HG03196 (cell line): ENCODE measurements around the gene EHD1.
A peak's percentile ranks its signal among the peaks of the same experiment; 100 is the strongest.

Experiments
- ATAC-seq: cut with Tn5 transposase; IDR thresholded peaks from one replicate; pipeline ENCODE4 v1.9.1; 2021; ENCODE audit not compliant: unreplicated experiment

Gene EHD1

GRCh38 chr11:64891880-64892279 is 13.5 kb upstream of the EHD1 start:
- ATAC-seq: no peak

GRCh38 chr11:64891215-64891848 is 12.9 kb upstream of the EHD1 start:
- ATAC-seq: no peak

DNA sequence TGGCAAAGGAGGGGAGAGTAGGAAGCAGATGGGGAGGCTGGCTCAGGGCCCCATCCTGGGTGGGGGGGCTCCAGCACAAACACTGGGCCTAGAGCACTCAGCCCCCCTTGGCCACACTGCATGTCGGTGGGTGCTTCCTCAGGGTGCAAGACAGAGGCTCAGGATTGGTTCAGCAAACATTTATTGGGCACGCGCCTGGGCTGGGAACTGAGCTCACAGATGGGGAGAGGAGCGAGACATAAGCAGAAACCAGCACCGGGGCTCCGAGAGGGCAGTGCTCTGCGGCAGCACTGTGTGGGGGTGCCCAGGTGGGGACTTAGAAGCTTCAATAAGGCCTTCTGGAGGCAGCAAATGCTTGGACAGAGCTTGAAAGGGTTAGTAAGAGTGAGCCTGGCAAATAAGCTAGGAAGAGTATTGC is 12.1 kb upstream of the EHD1 start:
- no peak for ATAC-seq

DNA sequence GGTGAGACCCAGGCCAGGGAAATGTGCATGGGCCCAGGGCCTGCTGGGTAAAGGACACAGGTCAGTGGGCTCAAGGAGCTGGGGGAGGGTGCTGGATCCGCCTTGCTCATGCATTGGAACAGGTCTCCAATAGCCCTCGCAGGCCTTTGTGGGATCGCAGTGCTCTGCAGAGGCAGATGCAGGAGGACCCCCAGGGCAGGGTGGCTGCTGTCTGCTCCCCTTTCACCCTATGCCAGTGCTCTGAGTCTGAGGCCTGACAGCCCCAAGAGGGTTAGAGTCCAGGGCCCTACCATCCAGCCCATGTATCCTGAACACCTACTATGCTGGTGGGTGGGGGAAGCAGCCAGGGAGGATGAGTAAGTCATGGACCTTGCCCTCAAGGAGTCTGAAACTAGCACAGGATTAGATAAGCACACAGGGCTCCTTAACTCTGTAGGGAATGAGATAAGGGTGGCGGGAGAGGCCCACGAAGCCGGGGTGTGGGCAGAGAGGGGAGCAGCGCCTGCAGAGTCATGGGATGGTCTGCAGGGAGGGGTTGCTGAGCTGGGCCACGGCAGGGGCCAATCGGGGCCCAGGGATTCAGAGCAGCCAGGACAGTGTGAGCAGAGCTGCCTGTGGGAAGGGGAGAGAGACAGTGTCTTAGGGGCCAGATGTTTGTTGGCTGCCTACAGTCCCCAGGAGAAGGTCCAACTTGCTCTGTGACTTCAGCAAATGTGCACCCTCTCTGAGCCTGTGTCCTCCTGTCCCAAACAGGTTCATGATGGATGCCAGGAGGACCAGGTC is 10.5 kb upstream of the EHD1 start:
- no peak for ATAC-seq

GRCh38 chr11:64888406-64888728 is 9.9 kb upstream of the EHD1 start:
- ATAC-seq: no peak

DNA sequence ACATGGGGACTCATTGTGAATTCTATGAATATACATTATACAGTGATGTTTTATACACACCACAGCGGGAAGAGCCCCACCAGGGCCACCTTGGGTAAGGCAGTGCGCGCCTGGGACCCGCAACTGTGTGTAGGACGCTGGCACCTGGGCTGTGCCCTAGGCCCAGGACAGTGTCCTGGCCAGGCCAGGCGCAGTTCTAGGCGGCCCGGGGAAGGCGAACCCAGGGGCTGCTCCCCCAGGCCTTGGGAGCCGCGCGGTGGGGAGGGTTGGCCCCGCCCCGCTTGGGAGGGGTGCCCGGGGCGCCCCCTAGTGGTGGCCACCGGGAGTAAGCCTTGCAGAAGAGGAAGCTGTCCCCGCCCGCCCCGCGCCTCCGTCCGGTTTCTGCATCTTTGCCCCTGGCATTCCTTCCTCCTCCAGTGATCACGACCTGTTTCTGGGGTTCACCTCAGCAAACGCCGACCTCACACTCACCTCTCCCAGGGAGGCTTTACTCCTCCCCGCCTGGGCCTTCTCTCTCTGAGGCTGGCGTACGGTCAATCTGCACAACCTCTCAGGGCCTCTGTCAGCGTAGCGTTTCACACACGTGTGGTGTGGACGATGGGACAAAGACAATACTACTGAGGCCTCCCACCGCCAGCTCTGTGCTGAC is 9.5 kb upstream of the EHD1 start:
- no peak for ATAC-seq

DNA sequence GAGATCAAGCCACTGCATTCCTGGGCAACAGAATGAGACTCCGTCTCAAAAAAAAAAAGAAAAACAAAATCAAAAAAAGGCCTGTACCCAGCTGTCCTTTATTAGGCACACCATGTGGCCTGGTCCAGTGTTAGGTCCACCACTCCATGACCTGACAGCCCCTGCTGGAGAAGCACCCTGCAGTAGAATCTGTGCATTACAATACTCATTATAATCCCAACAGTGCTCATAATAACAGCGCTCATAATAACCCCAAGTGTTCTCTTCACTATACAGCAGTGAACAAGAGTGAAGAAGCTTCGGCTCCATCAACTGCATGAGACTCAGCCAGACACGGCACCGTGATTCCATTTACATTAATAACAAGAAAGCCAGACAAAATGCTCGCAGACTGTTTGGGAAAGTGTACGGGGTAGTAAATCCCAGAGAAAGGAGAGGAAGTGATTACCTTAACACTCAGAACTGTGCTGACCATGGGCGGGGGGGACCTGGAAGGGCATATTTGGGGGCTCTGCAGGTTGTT is 8.9 kb upstream of the EHD1 start:
- no peak for ATAC-seq

DNA sequence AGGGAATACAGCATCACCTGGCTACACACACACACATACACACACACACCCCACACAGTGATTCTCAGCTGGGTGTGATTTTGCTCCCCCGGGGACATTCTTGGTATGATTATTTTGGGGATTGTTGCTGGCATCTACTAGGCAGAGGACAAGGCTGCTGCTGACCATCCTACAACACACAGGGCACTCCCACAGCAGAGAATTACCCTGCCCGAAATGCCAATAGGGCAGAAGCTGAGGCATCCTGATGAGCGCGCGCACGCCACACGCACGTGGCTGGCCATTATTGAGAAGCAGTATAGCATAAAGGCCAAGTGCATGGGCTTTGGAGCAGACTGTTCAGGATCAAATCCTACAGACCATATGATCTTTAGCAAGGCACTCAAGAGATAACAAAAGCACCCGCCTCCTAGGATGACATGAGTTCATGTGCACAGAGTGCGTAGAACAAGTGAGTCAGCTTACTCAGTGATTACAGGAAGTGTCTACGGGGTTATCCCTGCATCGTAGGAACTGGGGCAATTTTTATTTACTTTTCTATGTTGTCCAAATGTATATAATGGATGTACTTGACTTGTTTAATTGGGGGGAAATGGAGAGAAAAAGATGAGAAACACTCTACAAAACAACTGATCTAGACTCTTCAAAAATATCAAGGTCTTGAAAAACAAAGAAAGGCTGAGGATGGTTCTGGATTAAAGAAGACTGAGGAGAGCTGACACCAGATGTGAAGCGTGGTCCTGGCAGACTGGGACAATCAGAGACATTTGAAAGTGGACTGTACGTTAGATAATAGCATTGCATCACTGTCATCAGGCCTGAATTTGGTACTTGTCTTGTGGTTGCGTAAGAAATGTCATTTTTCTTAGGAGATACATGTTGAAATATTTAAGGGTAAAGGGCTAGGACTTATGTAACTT is 7.2 kb upstream of the EHD1 start:
- no peak for ATAC-seq

DNA sequence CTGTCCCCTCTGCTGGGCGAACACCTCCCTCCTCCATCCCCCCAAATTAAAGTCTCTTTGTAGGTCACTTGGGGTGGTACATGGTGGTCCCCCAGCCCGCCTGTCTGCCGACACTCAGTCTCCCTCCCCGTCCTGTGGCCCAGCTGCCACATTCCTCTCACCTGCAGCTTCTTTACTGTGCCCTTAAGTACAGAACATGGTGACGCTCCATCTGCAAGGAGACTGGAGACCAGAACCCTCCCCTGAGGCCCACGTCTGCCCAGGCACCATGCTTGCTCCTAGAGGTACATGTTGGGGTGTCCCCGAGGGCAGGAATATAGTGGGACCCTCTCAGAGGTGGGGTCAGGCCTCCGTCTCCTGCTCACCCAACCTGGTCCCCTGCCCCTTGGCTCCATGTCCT is 5.6 kb upstream of the EHD1 start:
- no peak for ATAC-seq

DNA sequence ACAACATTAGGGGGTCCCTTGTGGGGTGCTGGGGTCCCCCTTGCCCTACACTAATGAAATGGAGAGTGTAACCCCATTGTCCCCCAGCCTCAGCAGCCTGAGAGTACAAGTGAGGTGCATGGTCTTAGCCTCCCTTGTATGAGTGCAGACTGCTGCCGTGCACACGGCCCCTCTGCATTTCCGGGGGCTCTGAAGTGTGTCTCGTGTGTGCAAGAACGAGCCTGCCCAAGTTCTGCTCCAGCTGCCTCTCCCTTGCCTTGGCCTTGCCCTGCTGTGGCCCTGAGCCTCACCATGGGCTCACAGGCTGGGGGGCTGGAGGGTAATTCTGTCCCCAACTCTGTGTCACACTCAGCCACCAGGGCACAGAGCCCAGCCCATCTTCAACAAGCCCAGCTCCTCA is 5.2 kb upstream of the EHD1 start:
- ATAC-seq: no peak

GRCh38 chr11:64882243-64882642 is 3.8 kb upstream of the EHD1 start:
- no peak for ATAC-seq

- ATAC-seq: no peak
Observed at GRCh38 chr11:64881476-64881875, 3.1 kb upstream of the EHD1 start.

- ATAC-seq: no peak
Observed at GRCh38 chr11:64880240-64881001, 2.0 kb upstream of the EHD1 start.

GRCh38 chr11:64879244-64879900 is 951 bp upstream of the EHD1 start:
- no peak for ATAC-seq

DNA sequence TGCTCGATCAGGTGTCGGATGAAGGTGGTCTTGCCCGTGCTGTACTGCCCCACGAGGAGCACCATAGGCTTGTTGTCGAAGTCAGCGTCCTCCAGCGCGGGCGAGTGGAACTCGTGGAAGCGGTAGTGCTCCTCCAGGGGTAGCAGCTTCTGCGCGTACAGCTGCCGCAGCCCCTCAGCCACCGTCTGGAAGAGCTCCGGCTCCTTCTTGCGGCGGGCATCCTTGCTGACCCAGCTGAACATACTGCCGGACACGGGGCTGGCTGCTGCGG is 263 bp downstream of the EHD1 start:
- peak; percentile 17 for ATAC-seq

DNA sequence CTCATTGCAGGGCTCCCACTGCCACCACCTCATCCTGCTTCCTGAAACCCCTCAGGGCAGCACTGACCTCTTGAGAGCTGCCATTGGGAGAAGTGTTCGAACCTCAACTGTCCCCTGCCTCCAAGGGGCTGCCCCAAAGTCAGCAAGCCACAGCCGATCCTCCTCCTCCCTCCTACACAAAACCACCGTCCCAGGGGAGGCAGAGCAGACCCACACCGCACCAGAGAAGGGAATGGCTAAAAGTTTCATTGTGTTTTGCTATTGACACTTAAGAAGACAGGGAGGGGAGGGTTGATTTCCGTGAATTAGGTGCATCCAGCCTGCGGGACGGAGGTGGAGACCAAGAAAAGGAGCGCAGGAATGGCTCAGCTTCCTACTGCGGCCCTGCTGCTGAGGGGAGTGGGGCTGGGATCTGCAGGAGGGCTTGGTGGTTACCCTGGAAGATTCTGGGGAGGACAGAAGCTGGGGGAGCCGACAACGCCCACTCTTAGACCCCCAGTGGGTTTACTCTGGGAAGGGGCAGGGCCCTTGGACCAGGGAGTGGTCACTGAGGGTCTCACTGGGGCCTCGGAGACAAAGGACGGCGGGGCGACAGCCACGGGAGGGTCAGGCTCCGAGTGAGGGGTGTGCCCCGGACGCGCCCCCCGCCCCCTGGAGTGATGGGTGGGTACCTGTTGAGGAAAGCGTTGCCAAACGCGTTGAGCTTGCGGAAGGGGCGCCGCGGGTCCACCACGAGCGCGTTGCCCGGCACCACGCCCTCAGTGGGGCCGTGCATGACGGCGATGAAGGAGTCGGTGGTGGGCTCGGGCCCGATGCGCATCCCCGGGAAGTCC is 815 bp downstream of the EHD1 start:
- no peak for ATAC-seq

GRCh38 chr11:64876835-64877341 is 1.5 kb downstream of the EHD1 start:
- ATAC-seq: no peak

DNA sequence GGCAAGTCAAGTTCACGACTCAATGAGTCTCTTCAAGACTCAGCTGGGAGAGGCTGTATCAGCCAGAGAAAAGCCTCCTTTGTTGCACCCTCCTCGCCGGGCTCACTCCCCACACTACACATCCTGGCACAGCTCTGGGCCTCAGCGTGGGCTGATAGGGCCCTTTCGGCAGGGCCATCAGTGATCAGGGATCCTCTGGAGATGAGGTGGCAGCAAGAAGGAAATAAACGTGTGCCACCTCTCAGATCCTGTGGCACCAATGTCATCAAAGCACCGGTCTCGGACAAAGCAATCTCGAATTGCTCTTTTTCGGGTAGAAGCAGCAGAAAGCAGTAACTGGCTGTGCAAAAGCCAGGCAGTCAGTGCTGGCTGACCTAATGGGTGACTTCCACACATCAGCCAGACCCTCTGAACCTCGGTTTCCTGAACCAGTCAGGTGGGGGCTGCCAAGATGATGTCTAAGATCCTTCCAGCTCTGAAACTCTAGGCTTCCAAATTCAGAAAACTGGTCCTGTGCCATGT is 2.1 kb downstream of the EHD1 start:
- ATAC-seq: no peak
